Prostate gland (tissue), 2 donors: ENCODE data around the gene SLAMF7.

ENCODE experiments used
- CTCF ChIP-seq, 4 experiments: fragments of 200-600 bp in 2 of 4; fragments of 450-650 bp in 2 of 4; sonication (generic) in 2 of 4; IDR thresholded peaks; 1 replicate in 3 of 4; 2 replicates in 1 of 4; pipeline ENCODE4 v1.5.1; 2016 to 2019; ENCODE audit warnings: antibody characterized with exemption in 4 of 4, mild to moderate bottlenecking in 2 of 4, moderate library complexity in 2 of 4
- POLR2A ChIP-seq: fragments of 450-650 bp; IDR thresholded peaks from one replicate; pipeline ENCODE4 v1.6.1; 2016; ENCODE audit warnings: antibody characterized with exemption, mild to moderate bottlenecking

DNA sequence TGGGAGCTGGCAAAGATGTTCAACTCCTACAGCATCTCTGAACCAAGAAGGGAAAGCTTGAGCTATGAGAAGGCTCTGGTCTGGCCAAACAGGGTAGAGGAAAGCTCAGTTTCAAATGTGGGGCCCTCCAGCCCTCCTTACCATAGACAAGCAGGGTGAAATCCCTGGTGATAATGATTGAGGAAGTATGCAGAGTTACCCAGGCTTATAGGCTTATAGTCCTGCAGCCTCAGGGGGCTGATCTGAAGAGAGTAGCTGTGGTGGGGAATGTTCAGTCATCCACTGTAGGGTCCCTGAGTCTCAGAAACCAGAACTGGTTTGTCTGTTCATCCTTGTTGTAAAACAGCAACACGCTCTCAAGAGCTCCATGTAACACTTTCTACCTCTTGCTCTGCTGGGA lies 37.1 kb downstream of the SLAMF7 start:
- no peak for TF ChIP-seq CTCF (IDR thresholded peaks at IDR 0.05)
- no peak for TF ChIP-seq POLR2A
